Stimulated activated CD4-positive, alpha-beta T cell treated with anti-CD3 and anti-CD28 coated beads, Interleukin-4, amount 100 ng/mL, for 24 hours (primary cell): Measurements from ENCODE around the gene FSCN2.
"Not testable (repeated sequence)": the region's sequence is repeated elsewhere in the genome, so short reads cannot be mapped to it uniquely, and the experiment has no call there.

Experiments
- DNase-seq: peaks from one replicate; pipeline ENCODE4 v3.0.0-alpha.2; 2020

Gene FSCN2

GRCh38 chr17:81528651-81529436, 667 bp downstream of the FSCN2 start:
- DNase-seq, result no peak

GRCh38 chr17:81529437-81529803, 1.2 kb downstream of the FSCN2 start:
- DNase-seq, result no peak

GRCh38 chr17:81531013-81531412, 2.8 kb downstream of the FSCN2 start:
- DNase-seq, result not testable (repeated sequence)

- not testable (repeated sequence) for DNase-seq
These were observed 3.8 kb downstream of the FSCN2 start for GRCh38 chr17:81531998-81532404.

GRCh38 chr17:81532490-81533287, 4.5 kb downstream of the FSCN2 start:
- no peak for DNase-seq

GRCh38 chr17:81533339-81534141, 5.4 kb downstream of the FSCN2 start:
- no peak for DNase-seq

- no peak for DNase-seq
These were observed 6.2 kb downstream of the FSCN2 start for GRCh38 chr17:81534157-81535006.

GRCh38 chr17:81535007-81535328, 6.8 kb downstream of the FSCN2 start:
- no peak for DNase-seq

GRCh38 chr17:81535480-81536298, 7.5 kb downstream of the FSCN2 start:
- no peak for DNase-seq

- DNase-seq, result no peak
These were observed 8.4 kb downstream of the FSCN2 start for GRCh38 chr17:81536299-81537290.

GRCh38 chr17:81537343-81537855, 9.2 kb downstream of the FSCN2 start:
- no peak for DNase-seq

GRCh38 chr17:81537856-81538555, 9.8 kb downstream of the FSCN2 start:
- DNase-seq, result no peak

- no peak for DNase-seq
These were observed 10.7 kb downstream of the FSCN2 start for GRCh38 chr17:81538651-81539570.

- DNase-seq, result no peak
These were observed 11.4 kb downstream of the FSCN2 start for GRCh38 chr17:81539571-81539900.

- DNase-seq, result no peak
These were observed 11.9 kb downstream of the FSCN2 start for GRCh38 chr17:81539961-81540675.

- no peak for DNase-seq
These were observed 12.5 kb downstream of the FSCN2 start for GRCh38 chr17:81540676-81541027.

- DNase-seq, result no peak
These were observed 12.9 kb downstream of the FSCN2 start for GRCh38 chr17:81541123-81541522.
